Measurements from ENCODE around the gene ELF1.

- no peak for TF ChIP-seq CTCF (IDR thresholded peaks at IDR 0.05)
- no peak for TF ChIP-seq RARB (CRISPR knock-in tag; IDR thresholded peaks at IDR 0.05)
- TF ChIP-seq CEBPB (IDR thresholded peaks at IDR 0.05), result no peak
- TF ChIP-seq BHLHE40 (IDR thresholded peaks at IDR 0.05; ENCODE audit: low read depth, low read length), result no peak
- no peak for TF ChIP-seq MAZ (IDR thresholded peaks at IDR 0.05; ENCODE audit: borderline replicate concordance, low read depth, low read length)
- TF ChIP-seq HES2 (IDR thresholded peaks at IDR 0.05), result no peak
- no peak for TF ChIP-seq MAFK (IDR thresholded peaks at IDR 0.05; ENCODE audit: partially characterized antibody)
- no peak for TF ChIP-seq USF2 (IDR thresholded peaks at IDR 0.05)
- no peak for TF ChIP-seq JUN (IDR thresholded peaks at IDR 0.05)
- no peak for TF ChIP-seq ZC3H11A (IDR thresholded peaks at IDR 0.05)
Measured at GRCh38 chr13:41056826-41057711, 38.0 kb upstream of the ELF1 start.
